GM18870 (cell line): Measurements from ENCODE around the gene NANOS3.
"Not testable (repeated sequence)": the region's sequence is repeated elsewhere in the genome, so short reads cannot be mapped to it uniquely, and the experiment has no call there.

Experiments
- ATAC-seq: cut with Tn5 transposase; IDR thresholded peaks from one replicate; pipeline ENCODE4 v1.9.1; 2021; ENCODE audit warnings: moderate library complexity; ENCODE audit not compliant: unreplicated experiment

Gene NANOS3

DNA sequence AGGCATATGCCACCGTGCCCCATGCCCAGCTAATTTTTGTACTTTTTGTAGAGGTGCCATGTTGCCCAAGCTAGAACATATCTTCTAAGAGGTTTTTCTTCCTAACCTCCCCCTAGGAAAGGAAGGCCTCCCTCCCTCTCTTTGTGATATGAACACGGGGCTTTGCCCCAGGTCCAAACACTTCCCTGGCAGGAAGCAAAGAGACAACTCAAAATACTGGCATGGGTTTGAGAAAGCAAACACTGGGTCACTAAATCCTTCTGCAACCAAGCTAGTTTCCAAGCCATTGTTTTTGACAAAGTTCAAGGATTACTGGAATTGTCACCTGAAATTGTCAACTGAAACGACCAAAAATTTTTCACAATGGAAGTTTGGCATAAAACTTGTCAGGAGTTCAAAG is 37.8 kb downstream of the NANOS3 start:
- ATAC-seq = no peak

DNA sequence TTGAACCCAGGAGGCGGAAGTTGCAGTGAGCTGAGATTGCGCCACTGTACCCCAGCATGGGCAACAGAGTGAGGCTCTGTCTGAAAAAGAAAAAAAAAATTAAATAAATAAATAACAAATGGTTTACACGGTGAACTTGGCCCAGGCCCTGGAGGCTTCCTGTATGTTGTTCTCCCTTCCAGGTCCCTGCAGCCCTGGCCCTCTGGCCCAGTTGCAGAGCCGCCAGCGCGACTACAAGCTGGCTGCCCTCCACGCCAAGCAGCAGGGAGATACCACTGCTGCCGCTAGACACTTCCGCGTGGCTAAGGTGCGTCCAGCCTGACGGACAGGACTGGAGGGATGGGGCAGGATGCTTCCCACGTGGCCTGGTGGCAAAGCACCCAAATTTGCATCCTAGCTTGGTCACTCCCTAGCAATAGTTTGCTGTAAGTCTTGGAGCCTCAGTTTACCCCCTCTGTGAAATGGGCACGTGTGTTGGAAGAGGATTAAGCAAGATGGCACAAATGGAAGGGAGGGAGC is 41.0 kb downstream of the NANOS3 start:
- ATAC-seq = no peak

DNA sequence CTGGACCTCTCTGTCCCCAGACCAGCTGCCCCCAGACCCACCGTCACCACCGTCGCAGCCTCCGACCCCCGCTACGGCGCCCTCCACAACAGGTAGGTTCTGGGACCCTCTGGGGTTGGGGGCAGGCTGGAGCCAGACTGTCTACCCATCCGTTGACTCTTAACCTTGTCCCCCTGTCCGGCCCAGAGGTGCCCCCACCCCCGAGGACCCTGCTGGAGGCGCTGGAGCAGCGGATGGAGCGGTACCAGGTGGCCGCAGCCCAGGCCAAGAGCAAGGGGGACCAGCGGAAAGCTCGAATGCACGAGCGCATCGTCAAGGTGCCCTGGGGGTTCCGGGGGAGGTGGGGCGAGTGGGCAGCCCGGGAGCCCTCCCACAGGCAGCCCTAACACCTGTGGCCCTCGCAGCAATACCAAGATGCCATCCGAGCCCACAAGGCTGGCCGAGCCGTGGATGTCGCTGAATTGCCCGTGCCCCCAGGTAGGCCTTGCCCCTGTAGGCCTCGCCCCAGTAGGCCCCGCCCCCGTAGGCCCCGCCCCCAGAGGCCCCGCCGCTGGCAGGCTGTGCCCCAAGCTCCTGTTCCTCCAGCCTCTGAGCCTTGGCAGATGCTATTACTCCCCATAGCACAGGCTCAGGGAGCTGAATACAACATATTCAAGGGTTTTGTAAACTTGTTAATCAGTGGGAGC is 41.9 kb downstream of the NANOS3 start:
- no peak for ATAC-seq

DNA sequence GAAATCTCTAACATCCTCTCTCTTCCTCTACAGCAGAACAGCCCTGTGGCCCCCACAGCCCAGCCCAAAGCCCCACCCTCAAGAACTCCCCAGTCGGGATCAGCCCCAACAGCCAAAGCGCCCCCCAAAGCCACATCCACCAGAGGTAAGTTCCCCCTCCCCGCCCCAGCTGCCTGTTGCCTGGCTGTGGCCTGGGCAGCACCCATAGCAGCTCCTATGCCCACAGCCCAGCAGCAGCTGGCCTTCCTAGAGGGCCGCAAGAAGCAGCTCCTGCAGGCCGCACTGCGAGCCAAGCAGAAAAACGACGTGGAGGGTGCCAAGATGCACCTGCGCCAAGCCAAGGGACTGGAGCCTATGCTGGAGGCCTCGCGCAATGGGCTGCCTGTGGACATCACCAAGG is 43.6 kb downstream of the NANOS3 start:
- no peak for ATAC-seq

DNA sequence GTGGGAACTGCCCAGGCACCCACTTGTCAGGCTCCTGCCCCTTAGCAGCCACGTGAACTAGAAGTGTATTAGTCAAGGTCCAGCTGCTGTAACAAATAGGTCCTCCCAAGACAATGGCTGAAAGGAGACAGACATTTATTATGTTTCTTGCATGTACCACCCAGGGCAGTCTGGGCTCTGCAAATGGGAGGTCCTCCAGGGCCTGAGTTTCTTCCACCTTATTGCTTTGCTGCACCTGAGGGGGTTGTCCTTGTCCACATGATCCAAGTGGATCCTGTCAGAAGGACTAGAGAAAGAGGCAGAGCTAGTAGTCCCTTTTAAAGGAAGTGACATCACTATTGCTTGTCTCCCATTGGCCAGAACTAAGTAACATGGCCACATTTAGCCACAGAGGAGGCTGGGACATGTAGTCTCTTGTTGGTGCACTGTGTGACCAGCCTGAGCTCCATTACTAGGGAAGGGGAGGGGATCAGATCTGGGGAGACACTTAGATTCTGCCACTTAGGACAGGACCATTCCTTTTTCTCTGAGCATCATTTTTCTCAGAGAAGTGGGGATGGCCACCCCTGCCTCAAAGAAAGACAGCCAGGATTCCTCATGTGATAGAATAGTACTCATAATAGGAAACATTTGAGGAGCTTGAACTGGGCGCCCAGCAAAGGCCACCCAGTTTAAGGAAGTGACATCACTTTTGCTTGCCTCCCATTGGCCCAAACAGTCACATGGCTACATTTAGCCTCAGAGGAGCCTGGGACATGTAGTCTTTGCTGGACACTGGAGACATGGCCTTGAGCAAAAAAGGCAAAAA is 44.2 kb downstream of the NANOS3 start:
- no peak for ATAC-seq

DNA sequence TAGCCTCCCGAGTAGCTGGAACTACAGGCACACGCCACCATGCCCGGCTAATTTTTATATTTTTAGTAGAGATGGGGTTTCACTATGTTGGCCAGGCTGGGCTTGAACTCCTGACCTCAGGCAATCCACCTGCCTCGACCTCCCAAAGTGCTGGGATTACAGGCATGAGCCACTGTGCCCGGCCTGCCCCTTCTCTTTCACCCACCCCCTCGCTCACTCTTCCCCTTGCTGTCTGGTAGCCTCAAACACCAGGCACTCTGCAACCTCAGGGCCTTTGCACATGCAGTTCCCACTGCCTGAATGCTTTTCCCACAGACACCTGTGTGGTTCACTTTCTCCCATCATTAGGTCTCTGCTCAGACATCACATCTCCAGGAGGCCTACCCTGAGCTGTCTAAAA is 45.2 kb downstream of the NANOS3 start:
- not testable (repeated sequence) for ATAC-seq

DNA sequence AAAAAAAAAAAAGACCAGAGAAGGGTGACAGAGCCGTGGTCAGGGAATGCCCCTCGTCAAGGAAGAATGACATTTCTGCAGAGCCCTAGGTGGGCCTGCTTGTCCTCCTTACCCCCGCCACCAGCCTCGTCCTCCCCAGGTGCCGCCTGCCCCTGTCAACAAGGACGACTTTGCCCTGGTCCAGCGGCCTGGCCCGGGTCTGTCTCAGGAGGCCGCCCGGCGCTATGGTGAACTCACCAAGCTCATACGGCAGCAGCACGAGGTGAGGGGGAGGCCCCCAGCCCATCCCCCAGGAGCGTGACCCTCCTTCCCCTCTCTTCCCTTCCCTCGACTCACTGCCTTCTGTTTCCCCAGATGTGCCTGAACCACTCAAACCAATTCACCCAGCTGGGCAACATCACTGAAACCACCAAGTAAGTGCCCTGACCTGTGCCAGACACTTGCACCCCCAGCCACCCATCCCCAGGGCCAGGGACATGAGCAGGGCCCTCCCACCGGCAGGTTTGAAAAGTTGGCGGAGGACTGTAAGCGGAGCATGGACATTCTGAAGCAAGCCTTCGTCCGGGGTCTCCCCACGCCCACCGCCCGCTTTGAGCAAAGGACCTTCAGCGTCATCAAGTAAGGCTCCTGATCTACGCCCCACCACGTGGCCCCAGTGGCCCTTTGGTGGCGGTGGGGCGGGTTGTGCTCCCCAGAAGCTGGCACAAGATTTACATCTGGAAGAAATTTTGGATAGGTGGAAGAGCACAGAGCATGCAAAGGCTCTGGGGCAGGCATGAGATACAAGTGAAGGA is 46.5 kb downstream of the NANOS3 start:
- no peak for ATAC-seq

DNA sequence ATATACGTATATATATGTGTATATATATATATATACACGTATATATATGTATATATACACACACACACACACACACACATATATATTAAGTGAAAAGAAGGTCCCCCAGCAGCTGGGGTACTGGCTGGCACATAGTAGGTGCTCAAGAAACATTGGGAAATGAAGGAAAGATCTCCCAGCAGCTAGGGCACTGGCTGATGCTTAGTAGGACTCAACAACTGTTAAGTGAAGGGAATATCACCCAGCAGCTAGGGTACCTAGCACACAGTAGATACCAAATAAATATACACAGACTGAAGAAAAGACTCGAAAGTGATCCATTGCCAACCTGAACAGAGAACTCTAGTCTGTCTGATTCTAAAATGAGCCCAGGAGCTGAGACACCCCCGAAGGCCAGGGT is 49.1 kb downstream of the NANOS3 start:
- no peak for ATAC-seq

DNA sequence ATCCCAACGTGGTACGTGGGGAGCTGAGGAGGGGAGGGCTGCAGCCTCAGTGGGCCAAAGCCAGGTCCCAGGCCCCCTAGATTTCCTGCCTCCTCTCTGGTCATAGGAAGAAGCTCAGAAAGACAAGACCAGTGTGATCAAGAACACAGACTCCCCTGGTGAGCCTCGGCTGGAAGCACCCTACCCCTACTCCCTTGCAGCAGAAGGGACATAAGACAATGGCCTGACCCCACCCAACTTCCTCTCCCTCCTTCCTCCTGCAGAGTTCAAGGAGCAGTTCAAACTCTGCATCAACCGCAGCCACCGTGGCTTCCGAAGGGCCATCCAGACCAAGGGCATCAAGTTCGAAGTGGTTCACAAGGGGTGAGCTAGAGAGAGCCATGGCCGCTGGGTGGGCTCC is 49.8 kb downstream of the NANOS3 start:
- ATAC-seq = no peak

DNA sequence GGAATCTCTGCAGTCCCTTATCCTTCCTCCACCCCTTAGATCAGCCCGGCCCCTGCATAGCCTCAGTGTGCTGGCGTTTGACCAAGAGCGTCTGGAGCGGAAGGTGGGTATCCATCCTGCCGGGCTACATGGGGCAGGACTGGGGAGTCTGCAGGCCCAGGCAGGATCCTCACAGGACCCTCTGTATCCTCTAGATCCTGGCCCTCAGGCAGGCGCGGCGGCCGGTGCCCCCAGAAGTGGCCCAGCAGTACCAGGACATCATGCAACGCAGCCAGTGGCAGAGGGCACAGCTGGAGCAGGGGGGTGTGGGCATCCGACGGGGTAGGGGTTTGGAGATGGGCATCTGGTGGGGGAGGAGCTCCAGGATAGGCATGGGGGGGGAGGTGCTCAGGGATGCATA is 52.4 kb downstream of the NANOS3 start:
- ATAC-seq = no peak

DNA sequence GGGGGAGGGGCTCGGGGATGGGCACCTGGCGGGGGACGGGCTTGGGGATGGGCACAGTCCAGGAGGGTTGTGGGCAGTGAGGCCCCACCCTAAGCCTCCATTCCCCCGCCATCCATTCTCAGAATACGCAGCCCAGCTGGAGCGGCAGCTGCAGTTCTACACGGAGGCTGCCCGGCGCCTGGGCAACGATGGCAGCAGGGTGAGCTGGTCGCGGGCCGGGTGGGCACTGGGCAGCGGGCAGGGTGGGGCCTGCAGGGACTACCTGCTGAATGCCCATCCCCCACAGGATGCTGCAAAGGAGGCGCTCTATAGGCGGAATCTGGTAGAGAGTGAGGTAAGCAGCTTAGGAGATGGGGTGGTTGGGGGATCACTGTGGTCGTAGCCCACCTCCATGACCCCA is 53.0 kb downstream of the NANOS3 start:
- no peak for ATAC-seq
